Measurements from ENCODE around the gene FAM107B.

FAM107B gene

DNA sequence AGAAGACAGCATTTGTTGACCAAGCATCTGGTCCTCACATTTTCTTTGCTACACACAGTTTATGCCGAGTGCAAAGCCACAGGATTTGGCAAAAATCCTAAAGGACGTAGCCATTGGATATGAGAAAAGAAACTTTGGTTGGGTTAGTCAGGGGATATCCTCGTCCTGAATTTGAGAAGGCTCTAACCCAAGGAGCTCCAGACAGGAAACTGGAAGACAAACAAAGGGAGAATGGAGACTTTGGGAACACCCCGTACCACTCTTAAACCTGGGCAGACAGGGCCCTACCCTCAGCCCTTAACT is 297.3 kb downstream of the FAM107B start:
- no peak for DNase-seq

DNA sequence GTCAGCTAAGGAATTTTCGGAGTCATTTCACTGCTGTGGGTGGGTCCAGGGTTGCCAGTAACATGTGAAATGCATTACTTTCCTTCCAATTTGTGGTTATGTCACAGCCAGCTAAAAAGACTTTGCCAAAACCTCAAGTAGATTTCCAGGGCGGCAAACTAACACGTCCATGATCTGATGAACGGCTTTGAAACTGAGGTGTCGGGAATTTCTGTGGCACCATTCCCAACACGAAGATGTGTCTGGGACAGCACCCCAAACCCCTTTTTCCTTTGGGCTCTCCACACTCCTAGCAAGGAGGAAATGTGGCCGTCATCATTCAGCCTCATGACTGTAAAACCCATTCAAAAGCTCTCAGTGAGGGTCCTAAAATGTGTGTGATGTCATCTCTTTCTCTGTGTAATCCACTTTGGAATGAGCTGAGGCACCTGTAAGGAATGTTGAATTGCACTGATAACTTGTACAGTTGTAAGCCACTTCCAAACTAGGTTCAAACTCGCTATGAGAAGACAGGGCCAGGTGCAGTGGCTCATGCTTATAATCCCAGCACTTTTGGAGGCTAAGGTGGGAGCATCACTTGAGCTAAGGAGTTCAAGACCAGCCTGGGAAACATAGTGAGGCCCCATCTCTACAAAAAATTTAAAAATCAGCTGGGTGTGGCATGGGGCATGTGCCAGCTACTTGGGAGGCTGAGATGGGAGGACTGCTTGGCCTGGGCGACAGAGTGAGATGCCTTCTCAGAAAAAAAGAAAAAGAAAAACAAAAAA is 297.9 kb downstream of the FAM107B start:
- DNase-seq = no peak

DNA sequence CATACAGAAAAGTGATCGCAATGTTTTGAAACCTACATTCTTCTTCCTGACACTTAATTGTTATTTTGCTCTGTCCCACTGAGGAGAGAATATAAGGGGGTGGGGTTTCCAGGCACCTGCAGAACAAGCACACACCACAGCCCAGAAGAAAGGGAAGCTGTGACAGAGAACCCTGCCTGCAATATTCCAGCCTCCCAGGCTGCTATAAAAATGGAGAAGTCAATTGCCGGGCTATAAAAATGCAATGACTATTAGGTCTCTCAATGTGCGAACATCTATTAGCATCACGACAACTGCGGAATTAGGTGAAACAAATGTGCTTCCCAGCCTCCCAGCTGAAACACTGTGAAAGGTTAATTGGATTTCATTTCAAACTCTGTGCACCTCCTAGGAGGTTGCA is 298.7 kb downstream of the FAM107B start:
- DNase-seq = no peak

DNA sequence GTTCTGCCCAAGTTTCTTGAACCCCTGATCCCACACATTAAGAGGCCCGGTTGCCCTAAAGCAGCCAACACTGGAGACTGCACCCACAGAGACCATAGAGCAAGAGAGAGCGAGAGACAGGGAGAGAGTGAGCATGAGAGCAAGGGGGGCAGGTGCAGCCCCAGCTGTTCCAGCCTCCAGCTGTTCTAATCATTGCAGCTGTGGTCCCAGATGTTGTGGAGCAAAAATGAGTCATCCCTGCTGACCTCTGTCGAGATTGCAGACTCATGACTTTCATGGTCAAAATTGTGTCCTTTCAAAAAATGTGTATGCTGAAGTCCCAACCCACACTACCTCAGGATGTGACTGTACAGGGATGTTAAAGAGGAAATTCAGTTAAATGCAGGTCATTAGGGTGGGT is 300.0 kb downstream of the FAM107B start:
- DNase-seq = no peak

DNA sequence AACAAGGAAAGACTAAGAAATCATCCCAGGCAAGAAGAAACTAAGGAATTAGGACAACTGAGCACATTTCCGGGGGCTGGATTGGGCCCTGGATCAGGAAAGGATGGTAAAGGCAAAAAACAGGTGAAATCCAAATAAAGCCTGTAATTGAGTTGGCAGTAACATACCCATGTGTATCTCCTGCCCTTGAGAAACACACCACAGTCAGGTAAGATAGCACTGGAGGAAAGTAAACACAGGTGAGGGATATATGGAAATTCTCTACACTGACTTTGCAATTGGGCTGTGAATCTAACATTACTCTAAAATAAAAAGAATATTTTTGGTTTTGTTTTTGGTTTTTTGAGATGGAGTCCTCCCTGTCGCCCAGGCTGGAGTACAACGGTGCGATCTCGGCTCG is 303.8 kb downstream of the FAM107B start:
- no peak for DNase-seq

DNA sequence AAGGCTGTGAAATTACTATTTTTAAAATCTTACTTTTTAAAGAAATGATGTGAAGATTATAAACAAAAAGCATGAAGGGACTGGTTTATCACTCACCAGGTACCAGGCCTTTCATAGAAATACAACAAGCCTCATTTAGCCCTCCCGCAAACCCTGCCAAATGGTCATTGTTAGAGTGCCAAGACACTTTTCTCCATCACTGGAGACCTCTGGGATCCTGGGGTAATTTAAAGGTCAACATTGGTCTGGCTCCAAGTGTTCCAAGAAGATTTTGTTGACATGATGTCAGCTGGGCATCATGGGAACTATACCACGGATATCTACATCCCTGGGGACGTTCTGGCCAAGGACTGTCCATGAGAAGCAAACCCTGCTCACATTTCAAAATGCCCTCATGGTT is 306.0 kb downstream of the FAM107B start:
- peak; percentile 56 to 84 for DNase-seq
